Breast epithelium (tissue), 3 donors: Measurements from ENCODE around the gene PYGO1.

ENCODE experiments used
- CTCF ChIP-seq, 3 donors: fragments of 450-650 bp; IDR thresholded peaks; one replicate each; pipeline ENCODE4 v1.5.1; 2016 to 2017; ENCODE audit warnings: antibody characterized with exemption in 3 of 3, mild to moderate bottlenecking in 3 of 3, moderate library complexity in 3 of 3
- POLR2A ChIP-seq: fragments of 450-650 bp; IDR thresholded peaks from one replicate; pipeline ENCODE4 v1.6.1; 2016; ENCODE audit warnings: antibody characterized with exemption, mild to moderate bottlenecking, moderate library complexity
- POLR2AphosphoS5 ChIP-seq, 3 donors: sonication (generic); formaldehyde crosslinking; IDR thresholded peaks; one replicate each; pipeline ENCODE4 v1.6.1; 2017; ENCODE audit warnings: antibody characterized with exemption in 3 of 3

GRCh38 chr15:55599439-55599838 is 11.3 kb upstream of the PYGO1 start:
- TF ChIP-seq POLR2A (no peak), CTCF (IDR thresholded peaks at IDR 0.05) (no peak), POLR2AphosphoS5 (IDR thresholded peaks at IDR 0.05) (no peak)
